ENCODE measurements around the gene DBP. TPM values are rescaled to one million over a fixed set of nuclear protein-coding genes. Genes with fewer than 3 reads are reported as not detected.

Gene DBP
- polyA plus RNA-seq, 3 donors: 12.8 to 22.3 (median 17.5) TPM

DNA sequence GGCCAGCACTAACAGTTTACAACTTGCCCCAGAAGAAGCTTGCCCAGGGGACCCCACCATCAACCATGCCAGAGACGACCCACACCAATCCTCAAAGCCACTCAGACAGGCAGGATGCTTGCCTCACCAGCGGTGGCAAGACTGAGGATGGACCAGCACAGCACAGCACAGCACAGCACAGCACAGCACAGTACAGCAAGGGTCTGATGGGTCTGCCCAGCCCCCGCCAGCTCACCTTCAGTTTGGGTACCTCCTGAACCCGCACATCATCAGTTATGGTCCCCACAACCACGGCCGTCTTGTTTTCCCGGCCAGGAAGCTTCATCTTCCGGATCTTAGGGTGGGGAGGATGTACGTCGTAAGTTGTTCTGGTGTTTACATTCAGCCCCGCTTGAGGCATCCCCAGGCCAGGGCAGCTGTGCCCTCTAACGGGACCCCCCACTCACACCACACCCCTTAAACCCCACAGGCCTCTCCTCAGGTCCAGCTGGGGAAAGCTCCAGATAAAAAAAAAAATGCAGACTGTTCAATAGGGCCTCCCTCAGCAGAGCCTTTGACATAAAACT is 20.6 kb downstream of the DBP start:
- Mint-ChIP-seq H3K27ac (peak overlapping the region in 3 of 7 donors; percentile 30 to 84 (median 60)), H3K27me3 (ENCODE audit: low read depth in 3 of 3) (peaks cover 0 to 2% (median 0%) of the 10 kb centered on the region in 3 donors), H3K4me3 (no peak overlapping the region), H3K36me3 (peaks cover 27 to 33% of the 10 kb centered on the region in 2 donors), H3K9me3 (peaks cover 0 to 3% (median 0%) of the 10 kb centered on the region in 7 donors), H3K4me1 (peaks cover 37% of the 10 kb centered on the region)
- Histone ChIP-seq H3K27ac (ENCODE audit: low read depth in 1 of 2, low read length in 2 of 2) (peak overlapping the region in 1 of 2 donors; percentile 31), H3K4me3 (replicated peaks in 1 of 3; ENCODE audit: low read depth in 2 of 3, low read length in 3 of 3) (no peak overlapping the region), H2AFZ (ENCODE audit: insufficient read depth, low read depth, low read length, poor library complexity, severe bottlenecking) (no peak overlapping the region), H3K9ac (ENCODE audit: insufficient read depth, low read length, poor library complexity, severe bottlenecking) (no peak overlapping the region), H3K79me2 (ENCODE audit: insufficient read depth, low read length) (peaks cover 46% of the 10 kb centered on the region), H3K36me3 (replicated peaks in 1 of 2; ENCODE audit: control insufficient read depth in 1 of 2, insufficient read depth in 2 of 2, low read length in 2 of 2) (peaks cover 30 to 31% of the 10 kb centered on the region in 2 donors), H3K4me1 (ENCODE audit: control insufficient read depth in 1 of 2, insufficient read depth in 2 of 2, low read length in 2 of 2) (peaks cover 39 to 44% of the 10 kb centered on the region in 2 donors), H3K9me3 (replicated peaks in 1 of 2; ENCODE audit: control insufficient read depth in 1 of 2, insufficient read depth in 1 of 2, low read length in 2 of 2) (no peaks in the 10 kb centered on the region), H3K4me2 (replicated peaks; ENCODE audit: extremely low read depth, low read length, poor library complexity, severe bottlenecking) (no peak overlapping the region), H3K27me3 (ENCODE audit: control insufficient read depth in 2 of 2, insufficient read depth in 2 of 2, low read length in 2 of 2) (no peaks in the 10 kb centered on the region), H4K20me1 (ENCODE audit: insufficient read depth, low read length) (peaks cover 41% of the 10 kb centered on the region)
- intact Hi-C loops (cut with micrococcal nuclease): no loop called here
- DNase-seq: no peak
- WGBS (ENCODE audit: insufficient coverage): 96% methylated on average over 2 of the region's 12 CpGs
- TF ChIP-seq, protein P1, sequence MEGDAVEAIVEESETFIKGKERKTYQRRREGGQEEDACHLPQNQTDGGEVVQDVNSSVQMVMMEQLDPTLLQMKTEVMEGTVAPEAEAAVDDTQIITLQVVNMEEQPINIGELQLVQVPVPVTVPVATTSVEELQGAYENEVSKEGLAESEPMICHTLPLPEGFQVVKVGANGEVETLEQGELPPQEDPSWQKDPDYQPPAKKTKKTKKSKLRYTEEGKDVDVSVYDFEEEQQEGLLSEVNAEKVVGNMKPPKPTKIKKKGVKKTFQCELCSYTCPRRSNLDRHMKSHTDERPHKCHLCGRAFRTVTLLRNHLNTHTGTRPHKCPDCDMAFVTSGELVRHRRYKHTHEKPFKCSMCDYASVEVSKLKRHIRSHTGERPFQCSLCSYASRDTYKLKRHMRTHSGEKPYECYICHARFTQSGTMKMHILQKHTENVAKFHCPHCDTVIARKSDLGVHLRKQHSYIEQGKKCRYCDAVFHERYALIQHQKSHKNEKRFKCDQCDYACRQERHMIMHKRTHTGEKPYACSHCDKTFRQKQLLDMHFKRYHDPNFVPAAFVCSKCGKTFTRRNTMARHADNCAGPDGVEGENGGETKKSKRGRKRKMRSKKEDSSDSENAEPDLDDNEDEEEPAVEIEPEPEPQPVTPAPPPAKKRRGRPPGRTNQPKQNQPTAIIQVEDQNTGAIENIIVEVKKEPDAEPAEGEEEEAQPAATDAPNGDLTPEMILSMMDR (IDR thresholded peaks at IDR 0.05): no peak

DNA sequence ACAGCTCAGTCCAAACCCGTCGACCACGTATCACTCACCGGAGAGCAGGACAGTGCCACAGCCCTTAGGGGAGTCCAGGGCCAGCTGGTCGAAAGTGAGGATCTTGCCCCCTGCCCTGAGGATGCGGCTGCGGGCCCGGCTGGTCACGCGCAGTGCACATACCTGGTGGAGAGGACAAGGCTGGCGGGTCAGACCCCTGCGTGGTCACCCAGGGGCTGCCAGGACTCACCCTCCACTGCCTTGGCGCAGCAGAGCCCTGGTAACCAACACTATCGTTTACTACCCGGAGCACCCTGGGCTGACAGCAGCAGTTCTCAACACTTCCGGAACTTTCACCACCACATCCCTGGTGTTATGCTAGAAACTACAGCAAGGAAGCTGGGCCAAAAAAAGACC is 21.1 kb downstream of the DBP start:
- WGBS (ENCODE audit: insufficient coverage): 93% methylated on average over 13 of the region's 16 CpGs
- Histone ChIP-seq H3K9me3 (replicated peaks in 1 of 2; ENCODE audit: control insufficient read depth in 1 of 2, insufficient read depth in 1 of 2, low read length in 2 of 2) (no peaks in the 10 kb centered on the region), H3K4me3 (replicated peaks in 1 of 3; ENCODE audit: low read depth in 2 of 3, low read length in 3 of 3) (no peak overlapping the region), H2AFZ (ENCODE audit: insufficient read depth, low read depth, low read length, poor library complexity, severe bottlenecking) (no peak overlapping the region), H3K79me2 (ENCODE audit: insufficient read depth, low read length) (peaks cover 46% of the 10 kb centered on the region), H3K36me3 (replicated peaks in 1 of 2; ENCODE audit: control insufficient read depth in 1 of 2, insufficient read depth in 2 of 2, low read length in 2 of 2) (peaks cover 30 to 31% of the 10 kb centered on the region in 2 donors), H3K4me1 (ENCODE audit: control insufficient read depth in 1 of 2, insufficient read depth in 2 of 2, low read length in 2 of 2) (peaks cover 34 to 39% of the 10 kb centered on the region in 2 donors), H4K20me1 (ENCODE audit: insufficient read depth, low read length) (peaks cover 41% of the 10 kb centered on the region), H3K9ac (ENCODE audit: insufficient read depth, low read length, poor library complexity, severe bottlenecking) (no peak overlapping the region), H3K4me2 (replicated peaks; ENCODE audit: extremely low read depth, low read length, poor library complexity, severe bottlenecking) (no peak overlapping the region), H3K27me3 (ENCODE audit: control insufficient read depth in 2 of 2, insufficient read depth in 2 of 2, low read length in 2 of 2) (no peaks in the 10 kb centered on the region), H3K27ac (ENCODE audit: low read depth in 1 of 2, low read length in 2 of 2) (peak overlapping the region in 1 of 2 donors; percentile 31)
- Mint-ChIP-seq H3K9me3 (peaks cover 0 to 3% (median 0%) of the 10 kb centered on the region in 7 donors), H3K4me1 (peaks cover 32% of the 10 kb centered on the region), H3K36me3 (peaks cover 27 to 30% of the 10 kb centered on the region in 2 donors), H3K27me3 (ENCODE audit: low read depth in 3 of 3) (peaks cover 0 to 2% (median 0%) of the 10 kb centered on the region in 3 donors), H3K27ac (peak overlapping the region in 4 of 7 donors; percentile 10 to 72 (median 45)), H3K4me3 (no peak overlapping the region)
- intact Hi-C loops (cut with micrococcal nuclease): no loop called here
- no peak for DNase-seq
- TF ChIP-seq, protein P1 (IDR thresholded peaks at IDR 0.05): no peak

All from CD14-positive monocyte (primary cell).